Measurements from ENCODE around the gene DISP3. TPM values are rescaled to one million over a fixed set of nuclear protein-coding genes. Genes with fewer than 3 reads are reported as not detected.

DISP3 gene
- total RNA-seq, 1 experiment from 2014 or later, result 1.1 TPM

DNA sequence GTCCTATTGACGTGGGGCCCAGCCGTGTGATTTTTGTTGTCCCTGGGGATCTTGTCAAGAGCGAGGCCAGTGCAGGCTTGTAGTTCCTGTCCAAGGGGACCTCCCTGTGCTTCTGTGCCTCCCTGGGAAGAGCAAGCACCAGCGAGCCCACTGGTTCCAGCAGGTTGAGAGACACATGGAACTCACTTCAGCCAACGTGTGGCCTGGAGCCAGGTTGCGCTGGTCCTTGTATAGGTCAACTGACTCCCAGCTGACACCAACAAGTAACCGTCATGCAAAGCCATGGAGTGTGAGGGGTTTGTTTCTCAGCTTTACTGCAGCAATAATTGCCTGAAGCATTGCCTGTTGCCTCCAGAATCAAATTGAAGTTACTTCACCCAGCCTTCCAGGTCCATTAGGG lies 63.0 kb downstream of the DISP3 start:
- H3K27ac ChIP-seq (ENCODE audit: low read length), result no peak overlapping the region
- no peaks in the 10 kb centered on the region for H3K9me3 ChIP-seq (ENCODE audit: control insufficient read depth, insufficient read depth, low read depth, low read length)
- ATAC-seq (no peak), DNase-seq (ENCODE audit: low read depth, low spot score) (no peak)
- ChIA-PET CTCF (no interaction called here), POLR2A (no interaction called here)
- intact Hi-C loops (cut with micrococcal nuclease; ENCODE audit: unreplicated experiment), result no loop called here
- H3K27me3 ChIP-seq (ENCODE audit: control insufficient read depth, insufficient read depth, low read length), result peaks cover 8% of the 10 kb centered on the region
- H3K36me3 ChIP-seq (ENCODE audit: control insufficient read depth, insufficient read depth, low read length), result no peaks in the 10 kb centered on the region
- no peak overlapping the region for H3K4me3 ChIP-seq (ENCODE audit: low read depth in 2 of 2, low read length in 2 of 2)
- no peaks in the 10 kb centered on the region for H3K4me1 ChIP-seq (ENCODE audit: control insufficient read depth, insufficient read depth, low read length)
- in situ Hi-C loops (cut with HindIII; ENCODE audit: low pct_unique_long_range_greater_than_20kb, low sequenced_read_pairs), result no loop called here
- no peak for TF ChIP-seq SIN3A (IDR thresholded peaks at IDR 0.05; ENCODE audit: borderline replicate concordance, insufficient read depth, low read depth, low read length)
- TF ChIP-seq, protein P1, sequence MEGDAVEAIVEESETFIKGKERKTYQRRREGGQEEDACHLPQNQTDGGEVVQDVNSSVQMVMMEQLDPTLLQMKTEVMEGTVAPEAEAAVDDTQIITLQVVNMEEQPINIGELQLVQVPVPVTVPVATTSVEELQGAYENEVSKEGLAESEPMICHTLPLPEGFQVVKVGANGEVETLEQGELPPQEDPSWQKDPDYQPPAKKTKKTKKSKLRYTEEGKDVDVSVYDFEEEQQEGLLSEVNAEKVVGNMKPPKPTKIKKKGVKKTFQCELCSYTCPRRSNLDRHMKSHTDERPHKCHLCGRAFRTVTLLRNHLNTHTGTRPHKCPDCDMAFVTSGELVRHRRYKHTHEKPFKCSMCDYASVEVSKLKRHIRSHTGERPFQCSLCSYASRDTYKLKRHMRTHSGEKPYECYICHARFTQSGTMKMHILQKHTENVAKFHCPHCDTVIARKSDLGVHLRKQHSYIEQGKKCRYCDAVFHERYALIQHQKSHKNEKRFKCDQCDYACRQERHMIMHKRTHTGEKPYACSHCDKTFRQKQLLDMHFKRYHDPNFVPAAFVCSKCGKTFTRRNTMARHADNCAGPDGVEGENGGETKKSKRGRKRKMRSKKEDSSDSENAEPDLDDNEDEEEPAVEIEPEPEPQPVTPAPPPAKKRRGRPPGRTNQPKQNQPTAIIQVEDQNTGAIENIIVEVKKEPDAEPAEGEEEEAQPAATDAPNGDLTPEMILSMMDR (IDR thresholded peaks at IDR 0.05), result no peak
- no peak for TF ChIP-seq POLR2AphosphoS5 (IDR thresholded peaks at IDR 0.05; ENCODE audit: low read depth, low read length)
- TF ChIP-seq, protein P2, sequence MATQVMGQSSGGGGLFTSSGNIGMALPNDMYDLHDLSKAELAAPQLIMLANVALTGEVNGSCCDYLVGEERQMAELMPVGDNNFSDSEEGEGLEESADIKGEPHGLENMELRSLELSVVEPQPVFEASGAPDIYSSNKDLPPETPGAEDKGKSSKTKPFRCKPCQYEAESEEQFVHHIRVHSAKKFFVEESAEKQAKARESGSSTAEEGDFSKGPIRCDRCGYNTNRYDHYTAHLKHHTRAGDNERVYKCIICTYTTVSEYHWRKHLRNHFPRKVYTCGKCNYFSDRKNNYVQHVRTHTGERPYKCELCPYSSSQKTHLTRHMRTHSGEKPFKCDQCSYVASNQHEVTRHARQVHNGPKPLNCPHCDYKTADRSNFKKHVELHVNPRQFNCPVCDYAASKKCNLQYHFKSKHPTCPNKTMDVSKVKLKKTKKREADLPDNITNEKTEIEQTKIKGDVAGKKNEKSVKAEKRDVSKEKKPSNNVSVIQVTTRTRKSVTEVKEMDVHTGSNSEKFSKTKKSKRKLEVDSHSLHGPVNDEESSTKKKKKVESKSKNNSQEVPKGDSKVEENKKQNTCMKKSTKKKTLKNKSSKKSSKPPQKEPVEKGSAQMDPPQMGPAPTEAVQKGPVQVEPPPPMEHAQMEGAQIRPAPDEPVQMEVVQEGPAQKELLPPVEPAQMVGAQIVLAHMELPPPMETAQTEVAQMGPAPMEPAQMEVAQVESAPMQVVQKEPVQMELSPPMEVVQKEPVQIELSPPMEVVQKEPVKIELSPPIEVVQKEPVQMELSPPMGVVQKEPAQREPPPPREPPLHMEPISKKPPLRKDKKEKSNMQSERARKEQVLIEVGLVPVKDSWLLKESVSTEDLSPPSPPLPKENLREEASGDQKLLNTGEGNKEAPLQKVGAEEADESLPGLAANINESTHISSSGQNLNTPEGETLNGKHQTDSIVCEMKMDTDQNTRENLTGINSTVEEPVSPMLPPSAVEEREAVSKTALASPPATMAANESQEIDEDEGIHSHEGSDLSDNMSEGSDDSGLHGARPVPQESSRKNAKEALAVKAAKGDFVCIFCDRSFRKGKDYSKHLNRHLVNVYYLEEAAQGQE (IDR thresholded peaks at IDR 0.05; ENCODE audit: insufficient read depth in 1 of 2, low read depth in 2 of 2, low read length in 1 of 2), result no peak
- no peak for TF ChIP-seq TCF7L2 (IDR thresholded peaks at IDR 0.05; ENCODE audit: low read depth, low read length)
- no TSS peak for BruUV-seq (replicated peaks)

DNA sequence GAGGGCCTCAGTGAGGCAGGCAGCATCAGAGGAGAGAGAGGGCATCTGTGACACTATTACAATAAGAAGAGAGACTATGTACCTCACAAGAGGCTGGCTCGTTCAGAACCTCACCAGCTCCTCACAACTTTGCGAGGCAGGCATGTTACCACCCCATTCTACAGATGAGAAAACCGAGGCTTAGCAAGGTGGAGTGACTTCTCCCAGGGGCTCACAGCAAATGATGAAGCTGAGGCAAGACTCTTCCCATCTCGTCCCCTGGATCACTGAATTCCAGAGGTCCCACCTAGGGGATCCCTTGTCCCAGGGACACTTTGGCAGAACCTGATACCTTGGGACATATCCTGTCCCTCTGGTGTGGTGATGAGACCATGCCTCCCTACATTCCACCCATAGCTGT lies 64.4 kb downstream of the DISP3 start:
- no TSS peak for BruUV-seq (replicated peaks)

More for the DNA sequence above, 64.4 kb downstream of the DISP3 start:
- no peak for ATAC-seq
- H3K9me3 ChIP-seq (ENCODE audit: control insufficient read depth, insufficient read depth, low read depth, low read length), result no peaks in the 10 kb centered on the region
- no peak overlapping the region for H3K27ac ChIP-seq (ENCODE audit: low read length)
- intact Hi-C loops (cut with micrococcal nuclease; ENCODE audit: unreplicated experiment) (no loop called here), in situ Hi-C loops (cut with HindIII; ENCODE audit: low pct_unique_long_range_greater_than_20kb, low sequenced_read_pairs) (no loop called here)
- ChIA-PET CTCF (no interaction called here), POLR2A (no interaction called here)
- DNase-seq (ENCODE audit: low read depth, low spot score), result no peak
- no peak for TF ChIP-seq SIN3A (IDR thresholded peaks at IDR 0.05; ENCODE audit: borderline replicate concordance, insufficient read depth, low read depth, low read length)
- TF ChIP-seq, protein P2 (IDR thresholded peaks at IDR 0.05; ENCODE audit: insufficient read depth in 1 of 2, low read depth in 2 of 2, low read length in 1 of 2), result no peak
- TF ChIP-seq POLR2AphosphoS5 (IDR thresholded peaks at IDR 0.05; ENCODE audit: low read depth, low read length), result no peak
- no peaks in the 10 kb centered on the region for H3K36me3 ChIP-seq (ENCODE audit: control insufficient read depth, insufficient read depth, low read length)
- H3K4me1 ChIP-seq (ENCODE audit: control insufficient read depth, insufficient read depth, low read length), result no peaks in the 10 kb centered on the region
- H3K4me3 ChIP-seq (ENCODE audit: low read depth in 2 of 2, low read length in 2 of 2), result no peak overlapping the region
- H3K27me3 ChIP-seq (ENCODE audit: control insufficient read depth, insufficient read depth, low read length), result peaks cover 10% of the 10 kb centered on the region
